ENCODE results near the gene TSPAN9.

DNA sequence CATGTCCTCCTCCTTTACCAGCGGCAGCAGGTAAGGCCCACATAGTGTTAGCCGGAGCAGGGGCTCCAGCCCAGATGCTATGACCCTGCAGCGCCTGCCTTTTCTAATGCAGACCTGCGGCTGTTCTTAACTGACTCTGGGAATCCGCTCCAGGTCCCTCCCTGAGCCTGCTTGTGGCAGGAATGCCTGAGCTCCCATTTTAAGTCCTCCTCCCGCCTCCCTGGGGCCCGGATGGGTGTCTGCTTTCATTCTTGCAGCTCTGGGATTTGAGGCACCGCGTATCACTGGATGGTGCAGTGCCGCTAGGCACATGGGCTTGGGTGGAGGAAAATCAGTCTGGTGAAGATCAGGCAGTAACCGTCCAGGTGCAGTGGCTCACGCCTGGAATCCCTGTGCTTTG, 7.6 kb downstream of the TSPAN9 start:
- TF ChIP-seq, protein P1, sequence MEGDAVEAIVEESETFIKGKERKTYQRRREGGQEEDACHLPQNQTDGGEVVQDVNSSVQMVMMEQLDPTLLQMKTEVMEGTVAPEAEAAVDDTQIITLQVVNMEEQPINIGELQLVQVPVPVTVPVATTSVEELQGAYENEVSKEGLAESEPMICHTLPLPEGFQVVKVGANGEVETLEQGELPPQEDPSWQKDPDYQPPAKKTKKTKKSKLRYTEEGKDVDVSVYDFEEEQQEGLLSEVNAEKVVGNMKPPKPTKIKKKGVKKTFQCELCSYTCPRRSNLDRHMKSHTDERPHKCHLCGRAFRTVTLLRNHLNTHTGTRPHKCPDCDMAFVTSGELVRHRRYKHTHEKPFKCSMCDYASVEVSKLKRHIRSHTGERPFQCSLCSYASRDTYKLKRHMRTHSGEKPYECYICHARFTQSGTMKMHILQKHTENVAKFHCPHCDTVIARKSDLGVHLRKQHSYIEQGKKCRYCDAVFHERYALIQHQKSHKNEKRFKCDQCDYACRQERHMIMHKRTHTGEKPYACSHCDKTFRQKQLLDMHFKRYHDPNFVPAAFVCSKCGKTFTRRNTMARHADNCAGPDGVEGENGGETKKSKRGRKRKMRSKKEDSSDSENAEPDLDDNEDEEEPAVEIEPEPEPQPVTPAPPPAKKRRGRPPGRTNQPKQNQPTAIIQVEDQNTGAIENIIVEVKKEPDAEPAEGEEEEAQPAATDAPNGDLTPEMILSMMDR (IDR thresholded peaks at IDR 0.05), result no peak
- TF ChIP-seq EP300 (IDR thresholded peaks at IDR 0.05) (no peak), POLR2A (IDR thresholded peaks at IDR 0.05) (no peak)

Measured in tibial nerve (tissue), 4 donors.